Measurements from ENCODE around the gene SLC36A2.

- TF ChIP-seq GATA2 (IDR thresholded peaks at IDR 0.05; ENCODE audit: low read depth, low read length) (no peak), GATA3 (IDR thresholded peaks at IDR 0.05; ENCODE audit: low read depth, low read length) (no peak)
Measured at GRCh38 chr5:151315998-151316597, 31.3 kb downstream of the SLC36A2 start.
